Endodermal cell (in vitro differentiated cells): ENCODE results near the gene TPD52L2. TPM values are rescaled to one million over a fixed set of nuclear protein-coding genes. Genes with fewer than 3 reads are reported as not detected.

ENCODE experiments used
- DNase-seq: peaks from one replicate; pipeline ENCODE4 v3.0.0-alpha.2; 2017
- H3K27ac ChIP-seq: 2 replicates; pipeline ENCODE4 v1.5.1; 2013; ENCODE audit warnings: mild to moderate bottlenecking, low read depth, low read length, moderate library complexity
- H3K27me3 ChIP-seq: 2 replicates; pipeline ENCODE4 v1.6.1; 2013; ENCODE audit warnings: mild to moderate bottlenecking, low read length, moderate library complexity; ENCODE audit not compliant: insufficient read depth, control insufficient read depth, poor library complexity, severe bottlenecking
- H3K36me3 ChIP-seq: 2 replicates; pipeline ENCODE4 v1.7.0; 2013; ENCODE audit warnings: mild to moderate bottlenecking, low read length, moderate library complexity; ENCODE audit not compliant: control insufficient read depth, insufficient read depth
- H3K4me1 ChIP-seq: one replicate; pipeline ENCODE4 v1.7.0; 2013; ENCODE audit warnings: low read length; ENCODE audit not compliant: control insufficient read depth, insufficient read depth
- H3K4me3 ChIP-seq: 2 replicates; pipeline ENCODE4 v1.5.1; 2013; ENCODE audit warnings: mild to moderate bottlenecking, low read length, moderate library complexity
- H3K9ac ChIP-seq: 2 replicates; pipeline ENCODE4 v1.6.1; 2013; ENCODE audit warnings: mild to moderate bottlenecking, low read length, moderate library complexity; ENCODE audit not compliant: poor library complexity, severe bottlenecking; ENCODE audit errors: extremely low read depth
- H3K9me3 ChIP-seq: 2 replicates; pipeline ENCODE4 v1.6.1; 2013; ENCODE audit warnings: mild to moderate bottlenecking, low read length, moderate library complexity; ENCODE audit not compliant: control insufficient read depth
- H3K27ac Mint-ChIP-seq: 2 replicates; pipeline ENCODE4 v1.8.0; 2020; ENCODE audit warnings: mixed read lengths
- H3K27me3 Mint-ChIP-seq: 2 replicates; pipeline ENCODE4 v1.8.0; 2021; ENCODE audit warnings: mild to moderate bottlenecking, mixed read lengths; ENCODE audit not compliant: insufficient read depth
- H3K36me3 Mint-ChIP-seq: 2 replicates; pipeline ENCODE4 v1.8.0; 2020; ENCODE audit warnings: low read depth, mixed read lengths
- H3K4me1 Mint-ChIP-seq: 2 replicates; pipeline ENCODE4 v1.8.0; 2020; ENCODE audit warnings: mixed read lengths
- H3K4me3 Mint-ChIP-seq: 2 replicates; pipeline ENCODE4 v1.8.0; 2020; ENCODE audit warnings: mild to moderate bottlenecking, moderate library complexity, mixed read lengths
- H3K9me3 Mint-ChIP-seq: 2 replicates; pipeline ENCODE4 v1.8.0; 2020; ENCODE audit warnings: mild to moderate bottlenecking, mixed read lengths
- CTCF ChIP-seq: fragments of 200-600 bp; sonication (generic); conservative IDR thresholded peaks from 2 replicates; pipeline ENCODE4 v1.5.0; 2021; ENCODE audit warnings: antibody characterized with exemption, mild to moderate bottlenecking
- WGBS, 2 experiments: methylation state at CpG; one replicate each; pipeline versions ENCODE4 v1.1.5 to v1.1.7; 2013; ENCODE audit warnings: missing lambda C conversion rate in 2 of 2, mixed read lengths in 1 of 2; ENCODE audit not compliant: insufficient coverage in 1 of 2, insufficient read length in 1 of 2; 5-methylcytosine and 5-hydroxymethylcytosine counted together
- long read RNA-seq, 4 experiments: library from polyadenylated mRNA in 2 of 4; library from RNA in 1 of 4; library from capped mRNA in 1 of 4; stranded (forward) in 3 of 4; unstranded in 1 of 4; transcript quantifications; one replicate each; pipeline ENCODE4 v2.0.0, GENCODE V29; 2020 to 2021; ENCODE audit warnings: inconsistent platforms in 1 of 4
- polyA plus RNA-seq, 2 experiments: library from polyadenylated mRNA; stranded (reverse); fragments of 50-300 nt; gene quantifications; one replicate each; pipeline ENCODE4 v1.2.3, GENCODE V29; 2013
- total RNA-seq, 2 donors: library from RNA; stranded (reverse); fragmentation: NEBNext Ultra II Directional in 1 of 2; extraction: Animal tissue kit (Norgen Biotek cat#: 25700) in 1 of 2; gene quantifications; 2 replicates in 1 of 2; 3 replicates in 1 of 2; pipeline ENCODE4 v1.2.1, GENCODE V29; 2021

The TPD52L2 gene
- total RNA-seq = 10 to 100 TPM; 68.3 to 85.2 TPM
- 68.0 TPM for polyA plus RNA-seq (2013, experiment 1 of 2)
- polyA plus RNA-seq (2013, experiment 2 of 2) = 64.1 TPM
- long read RNA-seq, experiment 1, full-length matches to known transcripts = 17 of 35 reads
- long read RNA-seq, experiment 1, partial matches to known transcripts = 4 of 35 reads
- long read RNA-seq, experiment 1, other reads (novel, unspliced or antisense) = 14 of 35 reads
- long read RNA-seq, experiment 2, full-length matches to known transcripts = 138 of 154 reads
- long read RNA-seq, experiment 2, partial matches to known transcripts = 5 of 154 reads
- long read RNA-seq, experiment 2, other reads (novel, unspliced or antisense) = 11 of 154 reads
- long read RNA-seq, experiment 3, full-length matches to known transcripts = 480 of 538 reads
- long read RNA-seq, experiment 3, partial matches to known transcripts = 24 of 538 reads
- long read RNA-seq, experiment 3, other reads (novel, unspliced or antisense) = 34 of 538 reads
- long read RNA-seq, experiment 4, full-length matches to known transcripts = 71 of 99 reads
- long read RNA-seq, experiment 4, partial matches to known transcripts = 27 of 99 reads
- long read RNA-seq, experiment 4, other reads (novel, unspliced or antisense) = 1 of 99 reads

- H3K4me1 Mint-ChIP-seq = peaks cover 17% of the 10 kb centered on the region
- no peaks in the 10 kb centered on the region for H3K9me3 Mint-ChIP-seq
- Histone ChIP-seq H3K27me3 (no peaks in the 10 kb centered on the region), H3K9me3 (no peaks in the 10 kb centered on the region), H3K36me3 (peaks cover 29% of the 10 kb centered on the region), H3K4me3 (peak within 1 kb of the TSS; percentile 96), H3K9ac (peak within 1 kb of the TSS; percentile 84), H3K4me1 (no peaks in the 10 kb centered on the region), H3K27ac (peak within 1 kb of the TSS; percentile 70)
- no peak for TF ChIP-seq CTCF
- 0% methylated on average over 43 to 68 of the region's 68 CpGs for WGBS, 2 experiments
- H3K27ac Mint-ChIP-seq = peak within 1 kb of the TSS; percentile 96
- DNase-seq = peak; percentile 100
- H3K27me3 Mint-ChIP-seq = no peaks in the 10 kb centered on the region
- H3K4me3 Mint-ChIP-seq = peak within 1 kb of the TSS; percentile 91
- peaks cover 21% of the 10 kb centered on the region for H3K36me3 Mint-ChIP-seq
Measured at GRCh38 chr20:63864978-63865640, at the start of gene TPD52L2. Gene TPD52L2, plus strand, starts transcription at chr20:63865270. Its CDS starts 96 bp downstream, at chr20:63865366.

DNA sequence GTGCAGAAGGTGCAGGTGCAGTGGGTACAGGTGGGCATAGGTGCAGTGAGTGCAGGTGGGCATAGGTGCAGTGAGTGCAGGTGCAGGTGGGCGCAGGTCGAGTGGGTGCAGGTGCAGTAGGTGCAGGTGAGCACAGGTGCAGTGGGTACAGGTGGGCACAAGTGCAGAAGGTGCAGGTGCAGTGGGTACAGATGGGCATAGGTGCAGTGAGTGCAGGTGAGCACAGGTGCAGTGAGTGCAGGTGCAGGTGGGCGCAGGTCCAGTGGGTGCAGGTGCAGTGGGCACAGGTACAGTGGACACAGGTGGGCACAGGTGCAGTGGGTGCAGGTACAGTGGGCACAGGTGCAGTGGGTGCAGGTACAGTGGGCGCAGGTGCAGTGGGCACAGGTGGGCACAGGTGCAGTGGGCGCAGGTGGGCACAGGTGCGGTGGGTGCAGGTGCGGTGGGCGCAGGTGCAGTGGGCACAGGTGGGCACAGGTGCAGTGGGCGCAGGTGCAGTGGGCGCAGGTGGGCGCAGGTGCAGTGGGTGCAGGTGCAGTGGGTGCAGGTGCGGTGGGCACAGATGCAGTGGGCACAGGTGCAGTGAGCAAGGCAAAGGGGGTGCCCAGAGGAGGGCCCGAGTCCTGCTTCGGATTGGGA is 49.3 kb upstream of the TPD52L2 start:
- no peaks in the 10 kb centered on the region for H3K27me3 Mint-ChIP-seq
- H3K27ac Mint-ChIP-seq = no peak overlapping the region
- H3K4me3 ChIP-seq = no peak overlapping the region
- H3K4me1 ChIP-seq = no peaks in the 10 kb centered on the region
- H3K36me3 ChIP-seq = no peaks in the 10 kb centered on the region
- peaks cover 4% of the 10 kb centered on the region for H3K36me3 Mint-ChIP-seq
- H3K9me3 ChIP-seq = no peaks in the 10 kb centered on the region
- TF ChIP-seq CTCF = no peak
- DNase-seq = no peak
- no peak overlapping the region for H3K9ac ChIP-seq
- 97 to 100% methylated on average over 2 to 14 of the region's 14 CpGs for WGBS, 2 experiments
- H3K27ac ChIP-seq = no peak overlapping the region
- H3K4me3 Mint-ChIP-seq = no peak overlapping the region
- peaks cover 4% of the 10 kb centered on the region for H3K4me1 Mint-ChIP-seq
- no peaks in the 10 kb centered on the region for H3K27me3 ChIP-seq
- no peaks in the 10 kb centered on the region for H3K9me3 Mint-ChIP-seq

DNA sequence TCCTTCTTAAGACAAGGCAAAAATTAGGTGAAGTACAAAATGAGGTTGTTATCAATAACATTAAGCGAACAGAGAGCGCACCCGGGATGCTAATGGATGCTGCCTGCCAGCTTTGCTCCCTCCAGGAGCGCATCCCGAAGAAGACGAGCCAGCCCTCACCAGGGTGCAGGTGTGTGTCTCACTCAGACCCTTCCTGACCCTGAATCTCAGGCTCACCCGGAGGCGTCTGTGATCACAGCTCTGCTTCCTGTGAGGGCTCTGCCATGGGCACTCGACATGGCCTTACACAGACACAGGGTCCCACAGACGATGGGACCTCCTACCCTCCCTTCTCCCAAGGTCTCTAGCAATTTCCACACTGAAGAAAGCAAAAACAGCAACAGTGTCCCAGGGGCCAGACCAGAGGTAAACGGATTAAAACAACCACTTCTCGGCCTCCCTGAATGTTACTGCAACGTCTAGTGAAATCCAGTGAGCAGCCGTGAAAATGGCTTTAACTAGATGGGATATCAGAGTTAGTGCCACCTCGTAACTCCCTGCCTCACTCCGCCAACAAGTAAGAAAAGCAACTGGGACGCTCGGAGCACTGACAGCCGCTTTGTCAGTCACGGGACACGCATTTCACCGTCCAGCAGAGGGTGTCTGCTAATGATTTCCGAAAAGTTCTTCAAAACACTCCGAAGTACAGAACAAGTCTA is 45.7 kb upstream of the TPD52L2 start:
- Histone ChIP-seq H3K36me3 (no peaks in the 10 kb centered on the region), H3K4me1 (no peaks in the 10 kb centered on the region), H3K4me3 (no peak overlapping the region), H3K27ac (no peak overlapping the region), H3K27me3 (no peaks in the 10 kb centered on the region), H3K9ac (no peak overlapping the region), H3K9me3 (no peaks in the 10 kb centered on the region)
- no peak overlapping the region for H3K4me3 Mint-ChIP-seq
- H3K4me1 Mint-ChIP-seq = peaks cover 11% of the 10 kb centered on the region
- peak; percentile 64 for DNase-seq
- H3K27ac Mint-ChIP-seq = peak overlapping the region; percentile 19
- no peaks in the 10 kb centered on the region for H3K9me3 Mint-ChIP-seq
- 86 to 88% methylated on average over 21 to 24 of the region's 24 CpGs for WGBS, 2 experiments
- H3K27me3 Mint-ChIP-seq = no peaks in the 10 kb centered on the region
- peaks cover 10% of the 10 kb centered on the region for H3K36me3 Mint-ChIP-seq
- TF ChIP-seq CTCF = peak; percentile 57
